HEK293 (cell line): Measurements from ENCODE around the gene ALDH3A1.
A peak's percentile ranks its signal among the peaks of the same experiment; 100 is the strongest.

Experiments
- CTCF ChIA-PET: fragments of 350-600 bp; formaldehyde crosslinking; extraction: SDS; loops from one replicate; lab custom pipeline; 2021; ENCODE audit warnings: antibody characterized with exemption; lab: Yijun Ruan, JAX
- POLR2A ChIA-PET: fragments of 300-600 bp; formaldehyde crosslinking; extraction: SDS; loops from one replicate; lab custom pipeline; 2020; ENCODE audit warnings: antibody characterized with exemption, inconsistent platforms; lab: Yijun Ruan, JAX
- H3K27ac ChIP-seq: fragments of 200-500 bp; sonication (Bioruptor generic); 2 replicates; pipeline ENCODE4 v1.5.1; 2014; ENCODE audit warnings: low read depth, low read length, control low read depth, inconsistent platforms; ENCODE audit errors: extremely low read depth
- H3K36me3 ChIP-seq, 2 experiments: fragments of 200-500 bp in 1 of 2; sonication (Bioruptor generic) in 1 of 2; 1 replicate in 1 of 2; 2 replicates in 1 of 2; pipeline ENCODE4 v1.5.1; 2014 to 2017; ENCODE audit warnings: inconsistent platforms in 2 of 2, low read length in 2 of 2; ENCODE audit not compliant: control insufficient read depth in 2 of 2, insufficient read depth in 1 of 2
- H3K4me1 ChIP-seq: fragments of 200-500 bp; sonication (Bioruptor generic); 2 replicates; pipeline ENCODE4 v1.5.1; 2014; ENCODE audit warnings: mild to moderate bottlenecking, low read length, inconsistent platforms; ENCODE audit not compliant: control insufficient read depth, insufficient read depth
- H3K4me3 ChIP-seq: 2 replicates; pipeline ENCODE4 v1.5.1; 2011; ENCODE audit warnings: low read depth, mild to moderate bottlenecking, control low read depth, low read length, moderate library complexity
- H3K9me3 ChIP-seq: fragments of 200-500 bp; sonication (Bioruptor generic); 2 replicates; pipeline ENCODE4 v1.5.1; 2014; ENCODE audit warnings: low read depth, low read length, inconsistent platforms; ENCODE audit not compliant: control insufficient read depth, insufficient read depth
- GLIS1 ChIP-seq: fragments of 450-650 bp; formaldehyde crosslinking; IDR thresholded peaks from 2 replicates; pipeline ENCODE4 v1.5.1; 2016; ENCODE audit warnings: missing biosample characterization, missing genetic modification characterization
- KLF1 ChIP-seq: fragments of 450-650 bp; formaldehyde crosslinking; IDR thresholded peaks from 2 replicates; pipeline ENCODE4 v1.5.1; 2016; ENCODE audit warnings: missing biosample characterization, missing genetic modification characterization
- KLF7 ChIP-seq: fragments of 450-650 bp; formaldehyde crosslinking; IDR thresholded peaks from 2 replicates; pipeline ENCODE4 v1.5.1; 2016; ENCODE audit warnings: missing biosample characterization, missing genetic modification characterization, borderline replicate concordance
- KLF8 ChIP-seq: fragments of 450-650 bp; formaldehyde crosslinking; IDR thresholded peaks from 2 replicates; pipeline ENCODE4 v1.5.1; 2016; ENCODE audit warnings: missing biosample characterization, missing genetic modification characterization
- OVOL3 ChIP-seq: fragments of 450-650 bp; formaldehyde crosslinking; IDR thresholded peaks from 2 replicates; pipeline ENCODE4 v1.5.1; 2016; ENCODE audit warnings: missing biosample characterization, missing genetic modification characterization
- PATZ1 ChIP-seq: fragments of 450-650 bp; formaldehyde crosslinking; IDR thresholded peaks from 2 replicates; pipeline ENCODE4 v1.5.1; 2016; ENCODE audit warnings: missing biosample characterization, missing genetic modification characterization
- SP2 ChIP-seq: fragments of 450-650 bp; formaldehyde crosslinking; IDR thresholded peaks from 2 replicates; pipeline ENCODE4 v1.5.1; 2016; ENCODE audit warnings: missing biosample characterization, missing genetic modification characterization
- ZBTB48 ChIP-seq: fragments of 450-650 bp; formaldehyde crosslinking; IDR thresholded peaks from 2 replicates; pipeline ENCODE4 v1.5.1; 2016; ENCODE audit warnings: missing biosample characterization, missing genetic modification characterization
- ZBTB8A ChIP-seq: fragments of 450-650 bp; formaldehyde crosslinking; IDR thresholded peaks from 2 replicates; pipeline ENCODE4 v1.5.1; 2016; ENCODE audit warnings: missing biosample characterization, missing genetic modification characterization
- ZIC2 ChIP-seq: fragments of 450-650 bp; formaldehyde crosslinking; IDR thresholded peaks from 2 replicates; pipeline ENCODE4 v1.5.1; 2016; ENCODE audit warnings: missing biosample characterization, missing genetic modification characterization
- ZNF2 ChIP-seq: fragments of 450-650 bp; formaldehyde crosslinking; IDR thresholded peaks from 2 replicates; pipeline ENCODE4 v1.5.1; 2016; ENCODE audit warnings: missing biosample characterization, missing genetic modification characterization
- ZNF335 ChIP-seq: fragments of 450-650 bp; formaldehyde crosslinking; conservative IDR thresholded peaks from 2 replicates; pipeline ENCODE4 v1.5.1; 2016; ENCODE audit warnings: missing biosample characterization, missing genetic modification characterization
- ZNF501 ChIP-seq: fragments of 450-650 bp; formaldehyde crosslinking; IDR thresholded peaks from 2 replicates; pipeline ENCODE4 v1.5.1; 2016; ENCODE audit warnings: missing biosample characterization, missing genetic modification characterization
- ZNF654 ChIP-seq: fragments of 450-650 bp; formaldehyde crosslinking; IDR thresholded peaks from 2 replicates; pipeline ENCODE4 v1.5.1; 2016; ENCODE audit warnings: low read depth, missing biosample characterization, missing genetic modification characterization
- ZSCAN30 ChIP-seq: fragments of 450-650 bp; IDR thresholded peaks from 2 replicates; pipeline ENCODE4 v1.5.1; 2018; ENCODE audit warnings: missing biosample characterization, mild to moderate bottlenecking, missing genetic modification characterization, moderate library complexity
- TF ChIP-seq, protein P1 (sequence below): fragments of 450-650 bp; formaldehyde crosslinking; IDR thresholded peaks from 2 replicates; pipeline ENCODE4 v1.5.1; 2016; ENCODE audit warnings: missing biosample characterization, missing genetic modification characterization
- TF ChIP-seq, protein P2 (sequence below): fragments of 450-650 bp; formaldehyde crosslinking; IDR thresholded peaks from 2 replicates; pipeline ENCODE4 v1.5.1; 2016; ENCODE audit warnings: missing biosample characterization, missing genetic modification characterization
- TF ChIP-seq, protein P3 (sequence below): fragments of 450-650 bp; formaldehyde crosslinking; IDR thresholded peaks from 2 replicates; pipeline ENCODE4 v1.5.1; 2016; ENCODE audit warnings: missing biosample characterization, missing genetic modification characterization
- TF ChIP-seq, protein P4 (sequence below): sonication (generic); formaldehyde crosslinking; IDR thresholded peaks from 2 replicates; pipeline ENCODE4 v1.8.1; 2022; ENCODE audit warnings: mild to moderate bottlenecking, moderate library complexity, missing genetic modification reagents

Gene ALDH3A1

DNA sequence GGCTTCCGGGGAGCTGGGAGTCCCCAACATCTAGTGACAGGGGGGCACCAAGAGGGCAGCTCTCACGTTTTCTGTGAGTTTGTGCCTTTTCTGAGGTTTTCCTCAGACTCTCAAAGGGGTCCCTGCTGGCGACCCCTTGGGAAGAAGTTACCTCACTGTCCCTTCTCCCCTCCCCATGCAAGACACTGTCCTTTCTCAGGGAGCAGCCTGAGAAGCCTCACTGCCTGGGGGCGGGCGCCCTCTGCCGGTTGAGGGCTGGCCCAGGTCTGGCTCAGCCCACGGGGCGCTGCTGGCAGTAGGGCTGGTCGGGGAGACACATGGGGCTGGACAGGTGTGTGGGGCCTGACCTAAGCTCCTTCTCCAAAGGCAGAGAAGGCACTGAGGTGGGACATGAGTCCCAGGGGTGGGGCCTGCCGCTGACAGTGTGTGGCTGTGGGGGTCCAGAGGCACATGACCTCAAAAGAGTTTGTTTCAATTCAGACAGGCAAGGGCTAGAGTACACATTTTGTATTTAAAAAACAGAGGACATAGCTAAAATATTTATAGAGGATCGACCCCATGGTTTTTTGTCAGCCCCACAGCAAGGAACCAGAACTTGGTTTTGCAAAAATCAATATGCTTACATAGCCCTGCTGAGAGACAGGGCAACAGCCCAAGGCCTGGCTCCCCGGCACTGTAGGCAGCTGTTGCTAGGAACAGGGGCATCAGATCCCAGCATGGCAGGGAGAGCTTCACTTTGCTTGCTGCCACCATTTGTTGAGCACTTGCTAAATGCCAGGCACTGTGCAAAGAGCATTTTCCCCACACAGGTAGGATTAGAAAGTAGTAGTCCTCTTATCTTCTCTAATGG lies 18.5 kb upstream of the ALDH3A1 start:
- no peaks in the 10 kb centered on the region for H3K4me1 ChIP-seq
- peaks cover 0 to 9% of the 10 kb centered on the region in 2 experiments; a peak in 2 of 3 replicates for H3K36me3 ChIP-seq
- H3K4me3 ChIP-seq = no peak overlapping the region
- CTCF ChIA-PET = interaction anchor here (0.7 to 10.1 kb wide), 70 partner anchors 9 to 450 kb away, joined by 3 to 173 read pairs (median 4); partner anchors contain the start of genes ALDH3A1, ALDH3A2, B9D1 and SLC47A1
- POLR2A ChIA-PET = interaction anchor here (0.6 to 1.1 kb wide), 2 partner anchors 22 to 100 kb away, joined by 3 read pairs; no protein-coding TSS in a partner anchor
- TF ChIP-seq ZIC2 (tag by site-specific recombination) = 0 out of 2 replicates have a peak, but pooled peaks have one; percentile 62
- no peak for TF ChIP-seq GLIS1 (tag by site-specific recombination)
- TF ChIP-seq ZNF501 (tag by site-specific recombination) = 0 out of 2 replicates have a peak, but pooled peaks have one; percentile 46
- peak; percentile 48 for TF ChIP-seq ZNF335 (tag by site-specific recombination)
- no peak for TF ChIP-seq KLF7 (tag by site-specific recombination)
- peak; percentile 28; the same call in 1 of the 2 replicates for TF ChIP-seq SP2 (tag by site-specific recombination)
- peak; percentile 83 for TF ChIP-seq ZNF654 (tag by site-specific recombination)
- TF ChIP-seq, protein P1, sequence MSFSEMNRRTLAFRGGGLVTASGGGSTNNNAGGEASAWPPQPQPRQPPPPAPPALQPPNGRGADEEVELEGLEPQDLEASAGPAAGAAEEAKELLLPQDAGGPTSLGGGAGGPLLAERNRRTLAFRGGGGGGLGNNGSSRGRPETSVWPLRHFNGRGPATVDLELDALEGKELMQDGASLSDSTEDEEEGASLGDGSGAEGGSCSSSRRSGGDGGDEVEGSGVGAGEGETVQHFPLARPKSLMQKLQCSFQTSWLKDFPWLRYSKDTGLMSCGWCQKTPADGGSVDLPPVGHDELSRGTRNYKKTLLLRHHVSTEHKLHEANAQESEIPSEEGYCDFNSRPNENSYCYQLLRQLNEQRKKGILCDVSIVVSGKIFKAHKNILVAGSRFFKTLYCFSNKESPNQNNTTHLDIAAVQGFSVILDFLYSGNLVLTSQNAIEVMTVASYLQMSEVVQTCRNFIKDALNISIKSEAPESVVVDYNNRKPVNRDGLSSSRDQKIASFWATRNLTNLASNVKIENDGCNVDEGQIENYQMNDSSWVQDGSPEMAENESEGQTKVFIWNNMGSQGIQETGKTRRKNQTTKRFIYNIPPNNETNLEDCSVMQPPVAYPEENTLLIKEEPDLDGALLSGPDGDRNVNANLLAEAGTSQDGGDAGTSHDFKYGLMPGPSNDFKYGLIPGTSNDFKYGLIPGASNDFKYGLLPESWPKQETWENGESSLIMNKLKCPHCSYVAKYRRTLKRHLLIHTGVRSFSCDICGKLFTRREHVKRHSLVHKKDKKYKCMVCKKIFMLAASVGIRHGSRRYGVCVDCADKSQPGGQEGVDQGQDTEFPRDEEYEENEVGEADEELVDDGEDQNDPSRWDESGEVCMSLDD (tag by site-specific recombination) = peak; percentile 77; the same call in 1 of the 2 replicates
- TF ChIP-seq ZBTB8A = 0 out of 2 replicates have a peak, but pooled peaks have one; percentile 41
- no peak for TF ChIP-seq KLF8 (tag by site-specific recombination)
- TF ChIP-seq, protein P2, sequence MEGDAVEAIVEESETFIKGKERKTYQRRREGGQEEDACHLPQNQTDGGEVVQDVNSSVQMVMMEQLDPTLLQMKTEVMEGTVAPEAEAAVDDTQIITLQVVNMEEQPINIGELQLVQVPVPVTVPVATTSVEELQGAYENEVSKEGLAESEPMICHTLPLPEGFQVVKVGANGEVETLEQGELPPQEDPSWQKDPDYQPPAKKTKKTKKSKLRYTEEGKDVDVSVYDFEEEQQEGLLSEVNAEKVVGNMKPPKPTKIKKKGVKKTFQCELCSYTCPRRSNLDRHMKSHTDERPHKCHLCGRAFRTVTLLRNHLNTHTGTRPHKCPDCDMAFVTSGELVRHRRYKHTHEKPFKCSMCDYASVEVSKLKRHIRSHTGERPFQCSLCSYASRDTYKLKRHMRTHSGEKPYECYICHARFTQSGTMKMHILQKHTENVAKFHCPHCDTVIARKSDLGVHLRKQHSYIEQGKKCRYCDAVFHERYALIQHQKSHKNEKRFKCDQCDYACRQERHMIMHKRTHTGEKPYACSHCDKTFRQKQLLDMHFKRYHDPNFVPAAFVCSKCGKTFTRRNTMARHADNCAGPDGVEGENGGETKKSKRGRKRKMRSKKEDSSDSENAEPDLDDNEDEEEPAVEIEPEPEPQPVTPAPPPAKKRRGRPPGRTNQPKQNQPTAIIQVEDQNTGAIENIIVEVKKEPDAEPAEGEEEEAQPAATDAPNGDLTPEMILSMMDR (tag by site-specific recombination) = peak; percentile 92
- TF ChIP-seq PATZ1 = 0 out of 2 replicates have a peak, but pooled peaks have one; percentile 30
- no peak for TF ChIP-seq OVOL3 (tag by site-specific recombination)
- TF ChIP-seq, protein P3, sequence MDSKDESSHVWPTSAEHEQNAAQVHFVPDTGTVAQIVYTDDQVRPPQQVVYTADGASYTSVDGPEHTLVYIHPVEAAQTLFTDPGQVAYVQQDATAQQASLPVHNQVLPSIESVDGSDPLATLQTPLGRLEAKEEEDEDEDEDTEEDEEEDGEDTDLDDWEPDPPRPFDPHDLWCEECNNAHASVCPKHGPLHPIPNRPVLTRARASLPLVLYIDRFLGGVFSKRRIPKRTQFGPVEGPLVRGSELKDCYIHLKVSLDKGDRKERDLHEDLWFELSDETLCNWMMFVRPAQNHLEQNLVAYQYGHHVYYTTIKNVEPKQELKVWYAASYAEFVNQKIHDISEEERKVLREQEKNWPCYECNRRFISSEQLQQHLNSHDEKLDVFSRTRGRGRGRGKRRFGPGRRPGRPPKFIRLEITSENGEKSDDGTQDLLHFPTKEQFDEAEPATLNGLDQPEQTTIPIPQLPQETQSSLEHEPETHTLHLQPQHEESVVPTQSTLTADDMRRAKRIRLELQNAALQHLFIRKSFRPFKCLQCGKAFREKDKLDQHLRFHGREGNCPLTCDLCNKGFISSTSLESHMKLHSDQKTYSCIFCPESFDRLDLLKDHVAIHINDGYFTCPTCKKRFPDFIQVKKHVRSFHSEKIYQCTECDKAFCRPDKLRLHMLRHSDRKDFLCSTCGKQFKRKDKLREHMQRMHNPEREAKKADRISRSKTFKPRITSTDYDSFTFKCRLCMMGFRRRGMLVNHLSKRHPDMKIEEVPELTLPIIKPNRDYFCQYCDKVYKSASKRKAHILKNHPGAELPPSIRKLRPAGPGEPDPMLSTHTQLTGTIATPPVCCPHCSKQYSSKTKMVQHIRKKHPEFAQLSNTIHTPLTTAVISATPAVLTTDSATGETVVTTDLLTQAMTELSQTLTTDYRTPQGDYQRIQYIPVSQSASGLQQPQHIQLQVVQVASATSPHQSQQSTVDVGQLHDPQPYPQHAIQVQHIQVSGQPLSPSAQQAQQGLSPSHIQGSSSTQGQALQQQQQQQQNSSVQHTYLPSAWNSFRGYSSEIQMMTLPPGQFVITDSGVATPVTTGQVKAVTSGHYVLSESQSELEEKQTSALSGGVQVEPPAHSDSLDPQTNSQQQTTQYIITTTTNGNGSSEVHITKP (tag by site-specific recombination) = peak; percentile 54; the same call in 1 of the 2 replicates
- 0 out of 2 replicates have a peak, but pooled peaks have one; percentile 42 for TF ChIP-seq ZBTB48 (tag by site-specific recombination)
- no peak for TF ChIP-seq KLF1 (tag by site-specific recombination)
- TF ChIP-seq ZSCAN30 = peak; percentile 61; the same call in 1 of the 2 replicates
- 0 out of 2 replicates have a peak, but pooled peaks have one; percentile 35 for TF ChIP-seq ZNF2
- TF ChIP-seq, protein P4, sequence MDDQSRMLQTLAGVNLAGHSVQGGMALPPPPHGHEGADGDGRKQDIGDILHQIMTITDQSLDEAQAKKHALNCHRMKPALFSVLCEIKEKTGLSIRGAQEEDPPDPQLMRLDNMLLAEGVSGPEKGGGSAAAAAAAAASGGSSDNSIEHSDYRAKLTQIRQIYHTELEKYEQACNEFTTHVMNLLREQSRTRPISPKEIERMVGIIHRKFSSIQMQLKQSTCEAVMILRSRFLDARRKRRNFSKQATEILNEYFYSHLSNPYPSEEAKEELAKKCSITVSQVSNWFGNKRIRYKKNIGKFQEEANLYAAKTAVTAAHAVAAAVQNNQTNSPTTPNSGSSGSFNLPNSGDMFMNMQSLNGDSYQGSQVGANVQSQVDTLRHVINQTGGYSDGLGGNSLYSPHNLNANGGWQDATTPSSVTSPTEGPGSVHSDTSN = 0 out of 2 replicates have a peak, but pooled peaks have one; percentile 36
- H3K27ac ChIP-seq = no peak overlapping the region
- H3K9me3 ChIP-seq = no peaks in the 10 kb centered on the region
